ENCODE results near the gene ZMYM4. TPM values are rescaled to one million over a fixed set of nuclear protein-coding genes. Genes with fewer than 3 reads are reported as not detected.
"Not testable (repeated sequence)": the region's sequence is repeated elsewhere in the genome, so short reads cannot be mapped to it uniquely, and the experiment has no call there.

ZMYM4 gene
- total RNA-seq, 2 experiments from 2014 or later, result 25.1 to 29.1 TPM

DNA sequence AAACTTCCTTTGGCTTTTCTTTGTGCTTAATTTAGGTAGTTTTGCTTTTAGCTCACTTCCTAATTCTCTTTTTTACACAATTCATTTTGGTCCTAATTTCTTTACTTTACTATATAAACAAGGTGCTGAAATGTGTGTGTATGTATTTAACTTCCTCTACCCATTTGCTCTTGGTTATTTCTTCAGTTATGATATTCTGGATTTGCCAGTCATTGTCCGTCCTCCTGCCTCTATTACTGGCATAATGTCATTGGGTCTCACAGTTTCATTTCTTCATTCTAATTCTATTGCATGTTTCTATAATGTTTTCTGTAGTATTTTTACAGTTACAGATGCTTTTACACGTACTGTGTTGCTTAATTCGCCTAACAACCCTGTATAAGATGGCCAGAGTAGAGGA is 96.2 kb downstream of the ZMYM4 start:
- no peaks in the 10 kb centered on the region for H3K27me3 Mint-ChIP-seq
- H3K27ac Mint-ChIP-seq, result no peak overlapping the region
- H3K4me3 Mint-ChIP-seq, result no peak overlapping the region
- ChIA-PET CTCF (interaction anchor here (0.9 kb wide), 1 partner anchor 67 kb away, joined by 4 read pairs; no protein-coding TSS in a partner anchor), POLR2A (interaction anchor here (0.6 kb wide), 1 partner anchor 511 kb away, joined by 3 read pairs; no protein-coding TSS in a partner anchor)
- H3K9me3 Mint-ChIP-seq, result no peaks in the 10 kb centered on the region
- H3K36me3 Mint-ChIP-seq (ENCODE audit: low read depth), result peaks cover 7% of the 10 kb centered on the region
- DNase-seq, result no peak
- peaks cover 9% of the 10 kb centered on the region for H3K4me1 Mint-ChIP-seq

- POLR2A ChIA-PET, result no interaction called here
- Mint-ChIP-seq H3K27me3 (no peaks in the 10 kb centered on the region), H3K27ac (no peak overlapping the region), H3K4me3 (no peak overlapping the region), H3K36me3 (ENCODE audit: low read depth) (peaks cover 2% of the 10 kb centered on the region), H3K9me3 (no peaks in the 10 kb centered on the region), H3K4me1 (peaks cover 3% of the 10 kb centered on the region)
- CTCF ChIA-PET, result interaction anchor here (1.2 kb wide), 1 partner anchor 8 kb away, joined by 3 read pairs; no protein-coding TSS in a partner anchor
- no peak for DNase-seq
Observed at GRCh38 chr1:35367914-35368313, 99.4 kb downstream of the ZMYM4 start.

- peaks cover 2% of the 10 kb centered on the region for H3K4me1 Mint-ChIP-seq
- no peak overlapping the region for H3K4me3 Mint-ChIP-seq
- no peaks in the 10 kb centered on the region for H3K9me3 Mint-ChIP-seq
- CTCF ChIA-PET, result interaction anchor here (0.6 to 0.9 kb wide), 3 partner anchors 9 to 335 kb away, joined by 3 to 4 read pairs (median 3); no protein-coding TSS in a partner anchor
- H3K27me3 Mint-ChIP-seq, result no peaks in the 10 kb centered on the region
- H3K27ac Mint-ChIP-seq, result no peak overlapping the region
- H3K36me3 Mint-ChIP-seq (ENCODE audit: low read depth), result peaks cover 2% of the 10 kb centered on the region
- POLR2A ChIA-PET, result no interaction called here
- DNase-seq, result no peak
Observed at GRCh38 chr1:35369922-35370671, 101.6 kb downstream of the ZMYM4 start.

DNA sequence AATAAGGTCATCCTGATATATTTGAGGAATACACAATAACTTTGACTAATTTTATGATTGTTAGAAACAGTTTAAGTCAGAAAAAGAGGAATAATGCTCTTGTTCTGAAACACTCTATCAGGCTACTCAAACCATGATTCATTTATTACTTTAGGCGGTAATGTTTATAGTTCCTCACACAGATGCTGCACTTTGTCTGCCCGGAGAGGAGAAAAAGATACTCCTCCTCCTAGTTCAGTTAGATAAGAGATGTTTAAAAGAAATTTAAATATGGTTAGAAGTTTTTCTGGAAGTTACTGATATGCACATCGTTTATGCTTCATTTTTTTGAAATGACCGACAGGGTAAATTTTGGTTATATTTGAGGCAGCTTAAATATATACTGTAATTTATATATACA is 103.0 kb downstream of the ZMYM4 start:
- H3K9me3 Mint-ChIP-seq, result no peaks in the 10 kb centered on the region
- H3K36me3 Mint-ChIP-seq (ENCODE audit: low read depth), result peaks cover 2% of the 10 kb centered on the region
- no peak overlapping the region for H3K4me3 Mint-ChIP-seq
- ChIA-PET CTCF (interaction anchor here (0.6 kb wide), 1 partner anchor 174 kb away, joined by 3 read pairs; no protein-coding TSS in a partner anchor), POLR2A (no interaction called here)
- H3K27me3 Mint-ChIP-seq, result no peaks in the 10 kb centered on the region
- peaks cover 2% of the 10 kb centered on the region for H3K4me1 Mint-ChIP-seq
- no peak for DNase-seq
- H3K27ac Mint-ChIP-seq, result no peak overlapping the region

GRCh38 chr1:35377555-35377954 is 109.0 kb downstream of the ZMYM4 start:
- ChIA-PET CTCF (no interaction called here), POLR2A (no interaction called here)
- H3K9me3 Mint-ChIP-seq, result no peaks in the 10 kb centered on the region
- no peaks in the 10 kb centered on the region for H3K27me3 Mint-ChIP-seq
- H3K4me3 Mint-ChIP-seq, result no peak overlapping the region
- no peak for DNase-seq
- no peaks in the 10 kb centered on the region for H3K4me1 Mint-ChIP-seq
- H3K27ac Mint-ChIP-seq, result no peak overlapping the region
- no peaks in the 10 kb centered on the region for H3K36me3 Mint-ChIP-seq (ENCODE audit: low read depth)

GRCh38 chr1:35379317-35380000 is 111.0 kb downstream of the ZMYM4 start:
- ChIA-PET POLR2A (no interaction called here), CTCF (no interaction called here)
- Mint-ChIP-seq H3K4me1 (no peaks in the 10 kb centered on the region), H3K36me3 (ENCODE audit: low read depth) (no peaks in the 10 kb centered on the region), H3K4me3 (no peak overlapping the region), H3K27ac (no peak overlapping the region), H3K9me3 (no peaks in the 10 kb centered on the region), H3K27me3 (no peaks in the 10 kb centered on the region)
- DNase-seq, result no peak

DNA sequence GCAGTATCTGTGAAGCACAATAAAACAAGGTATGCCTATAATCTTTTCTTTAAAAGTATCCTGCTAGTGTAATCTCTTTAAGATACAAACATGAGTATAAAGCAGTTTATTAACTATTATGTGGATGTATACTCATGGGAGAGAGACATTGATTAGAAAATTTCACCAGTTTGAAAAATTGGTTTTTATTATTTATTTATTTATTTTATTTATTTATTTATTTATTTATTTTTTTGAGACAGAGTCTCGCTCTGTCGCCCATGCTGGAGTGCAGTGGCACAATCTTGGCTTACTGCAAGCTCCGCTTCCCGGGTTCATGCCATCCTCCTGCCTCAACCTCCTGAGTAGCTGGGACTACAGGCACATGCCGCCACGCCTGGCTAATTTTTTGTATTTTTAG is 111.6 kb downstream of the ZMYM4 start:
- H3K36me3 Mint-ChIP-seq (ENCODE audit: low read depth); POLR2A ChIA-PET; H3K4me3 Mint-ChIP-seq; H3K4me1 Mint-ChIP-seq; H3K27ac Mint-ChIP-seq; CTCF ChIA-PET; H3K27me3 Mint-ChIP-seq; DNase-seq; H3K9me3 Mint-ChIP-seq: not testable (repeated sequence)

DNA sequence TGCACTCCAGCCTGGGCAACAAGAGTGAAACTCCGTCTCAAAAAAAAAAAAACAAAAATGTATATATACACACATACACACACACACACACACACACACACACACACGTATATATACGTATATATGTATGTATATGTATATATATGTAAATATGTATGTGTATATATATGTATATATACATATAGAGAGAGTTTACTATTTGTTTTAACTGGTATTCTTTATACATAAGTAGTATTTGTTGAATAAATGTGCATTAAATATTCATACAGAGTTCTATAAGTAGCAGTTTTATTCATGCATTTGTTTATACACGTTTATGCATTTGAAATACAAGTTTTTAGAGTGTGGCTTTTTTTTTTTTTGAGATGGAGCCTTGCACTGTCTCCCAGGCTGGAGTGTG is 113.6 kb downstream of the ZMYM4 start:
- no peak overlapping the region for H3K27ac Mint-ChIP-seq
- H3K27me3 Mint-ChIP-seq, result no peaks in the 10 kb centered on the region
- POLR2A ChIA-PET, result no interaction called here
- H3K9me3 Mint-ChIP-seq, result no peaks in the 10 kb centered on the region
- CTCF ChIA-PET, result no interaction called here
- H3K4me3 Mint-ChIP-seq, result no peak overlapping the region
- H3K36me3 Mint-ChIP-seq (ENCODE audit: low read depth), result peaks cover 10% of the 10 kb centered on the region
- DNase-seq, result no peak
- H3K4me1 Mint-ChIP-seq, result no peaks in the 10 kb centered on the region

- DNase-seq, result no peak
- no peak overlapping the region for H3K4me3 Mint-ChIP-seq
- no peaks in the 10 kb centered on the region for H3K4me1 Mint-ChIP-seq
- no peaks in the 10 kb centered on the region for H3K27me3 Mint-ChIP-seq
- H3K36me3 Mint-ChIP-seq (ENCODE audit: low read depth), result peaks cover 24% of the 10 kb centered on the region
- no peaks in the 10 kb centered on the region for H3K9me3 Mint-ChIP-seq
- POLR2A ChIA-PET, result no interaction called here
- no peak overlapping the region for H3K27ac Mint-ChIP-seq
- CTCF ChIA-PET, result no interaction called here
Observed at GRCh38 chr1:35386290-35386689, 117.8 kb downstream of the ZMYM4 start.

DNA sequence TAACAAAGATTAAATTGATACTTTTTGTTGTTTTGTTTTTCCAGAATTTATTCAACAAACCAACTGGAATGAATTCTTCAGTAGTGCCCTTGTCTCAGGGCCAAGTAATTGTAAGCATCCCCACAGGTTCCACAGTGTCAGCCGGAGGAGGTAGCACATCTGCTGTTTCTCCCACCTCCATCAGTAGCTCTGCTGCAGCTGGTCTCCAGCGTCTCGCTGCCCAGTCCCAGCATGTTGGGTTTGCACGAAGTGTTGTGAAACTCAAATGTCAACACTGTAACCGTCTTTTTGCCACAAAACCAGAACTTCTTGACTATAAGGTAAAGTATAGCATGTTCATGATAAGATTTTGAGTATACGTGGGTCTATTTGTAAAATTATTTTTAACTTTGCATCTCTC is 118.5 kb downstream of the ZMYM4 start:
- peaks cover 24% of the 10 kb centered on the region for H3K36me3 Mint-ChIP-seq (ENCODE audit: low read depth)
- no peak overlapping the region for H3K27ac Mint-ChIP-seq
- no peak for DNase-seq
- no peaks in the 10 kb centered on the region for H3K27me3 Mint-ChIP-seq
- H3K4me3 Mint-ChIP-seq, result no peak overlapping the region
- H3K9me3 Mint-ChIP-seq, result no peaks in the 10 kb centered on the region
- H3K4me1 Mint-ChIP-seq, result no peaks in the 10 kb centered on the region
- POLR2A ChIA-PET, result no interaction called here
- CTCF ChIA-PET, result no interaction called here

GRCh38 chr1:35390600-35391494 is 122.3 kb downstream of the ZMYM4 start:
- Mint-ChIP-seq H3K4me1 (no peaks in the 10 kb centered on the region), H3K27ac (no peak overlapping the region), H3K4me3 (no peak overlapping the region), H3K27me3 (no peaks in the 10 kb centered on the region), H3K9me3 (no peaks in the 10 kb centered on the region), H3K36me3 (ENCODE audit: low read depth) (peaks cover 32% of the 10 kb centered on the region)
- ChIA-PET CTCF (no interaction called here), POLR2A (no interaction called here)
- DNase-seq, result no peak

- Mint-ChIP-seq H3K4me3 (no peak overlapping the region), H3K27ac (no peak overlapping the region), H3K27me3 (no peaks in the 10 kb centered on the region), H3K4me1 (no peaks in the 10 kb centered on the region), H3K9me3 (no peaks in the 10 kb centered on the region), H3K36me3 (ENCODE audit: low read depth) (peaks cover 34% of the 10 kb centered on the region)
- ChIA-PET CTCF (interaction anchor here (0.6 to 1.3 kb wide), 3 partner anchors 11 to 126 kb away, joined by 6 to 7 read pairs (median 6); no protein-coding TSS in a partner anchor), POLR2A (no interaction called here)
- no peak for DNase-seq
Observed at GRCh38 chr1:35394386-35394785, 125.9 kb downstream of the ZMYM4 start.

GRCh38 chr1:35398739-35399138 is 130.2 kb downstream of the ZMYM4 start:
- no peaks in the 10 kb centered on the region for H3K27me3 Mint-ChIP-seq
- H3K27ac Mint-ChIP-seq, result no peak overlapping the region
- ChIA-PET CTCF (no interaction called here), POLR2A (no interaction called here)
- H3K4me3 Mint-ChIP-seq, result no peak overlapping the region
- H3K36me3 Mint-ChIP-seq (ENCODE audit: low read depth), result peaks cover 41% of the 10 kb centered on the region
- no peaks in the 10 kb centered on the region for H3K4me1 Mint-ChIP-seq
- no peak for DNase-seq
- H3K9me3 Mint-ChIP-seq, result no peaks in the 10 kb centered on the region

All from activated CD4-positive, alpha-beta T cell treated with anti-CD3 and anti-CD28 coated beads, Interleukin-2, amount 10 ng/mL, durations not matched to agents 7 days and 5 days (primary cell).